ENCODE data around the gene CASP7. TPM values are rescaled to one million over a fixed set of nuclear protein-coding genes. Genes with fewer than 3 reads are reported as not detected.

Gene CASP7
- total RNA-seq (10 to 100 TPM in 3 of 4 donors, 1 to 10 TPM in 1; 8.2 to 12.4 (median 12.0) TPM), polyA plus RNA-seq (10 to 100 TPM in 1 of 3 donors, 1 to 10 TPM in 2; 4.5 to 24.7 (median 7.4) TPM)
- long read RNA-seq, donor 1, partial matches to known transcripts: 0 of 6 reads
- long read RNA-seq, donor 1, other reads (novel, unspliced or antisense): 1 of 6 reads
- long read RNA-seq, donor 2, transcript CASP7-203 (7 exons, 2,377 nt): major isoform, 8 of 13 reads
- long read RNA-seq, donor 2, partial matches to known transcripts: 0 of 13 reads
- long read RNA-seq, donor 2, other reads (novel, unspliced or antisense): 1 of 13 reads

DNA sequence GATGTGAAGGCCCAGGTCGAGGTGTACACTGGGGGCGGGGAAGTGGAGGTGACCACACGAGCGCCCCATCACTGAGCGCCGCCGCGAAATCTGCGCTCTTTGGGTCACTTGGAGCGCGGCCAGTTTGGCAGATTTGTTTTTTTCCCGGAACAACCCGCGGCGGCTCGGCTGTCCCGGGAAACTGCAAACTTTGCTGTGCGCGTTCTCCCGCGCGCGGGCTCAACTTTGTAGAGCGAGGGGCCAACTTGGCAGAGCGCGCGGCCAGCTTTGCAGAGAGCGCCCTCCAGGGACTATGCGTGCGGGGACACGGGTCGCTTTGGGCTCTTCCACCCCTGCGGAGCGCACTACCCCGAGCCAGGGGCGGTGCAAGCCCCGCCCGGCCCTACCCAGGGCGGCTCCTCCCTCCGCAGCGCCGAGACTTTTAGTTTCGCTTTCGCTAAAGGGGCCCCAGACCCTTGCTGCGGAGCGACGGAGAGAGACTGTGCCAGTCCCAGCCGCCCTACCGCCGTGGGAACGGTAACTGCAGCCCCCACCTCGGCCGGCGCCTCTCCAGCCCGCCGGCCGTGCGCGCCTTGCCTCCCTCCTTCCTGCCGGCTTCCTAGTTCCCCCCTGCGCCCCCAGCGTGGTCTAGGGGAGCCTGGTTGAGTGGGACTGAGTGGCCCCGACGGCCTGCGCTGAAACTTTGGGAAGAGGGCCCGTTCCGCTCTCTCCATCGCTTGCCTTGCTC is at the start of gene CASP7:
CASP7 (plus strand) TSS at position 450 of the 727 bp plus-strand sequence. CDS start 17,582 bp downstream, outside the sequence.
- peak; percentile 83 to 90 for DNase-seq

DNA sequence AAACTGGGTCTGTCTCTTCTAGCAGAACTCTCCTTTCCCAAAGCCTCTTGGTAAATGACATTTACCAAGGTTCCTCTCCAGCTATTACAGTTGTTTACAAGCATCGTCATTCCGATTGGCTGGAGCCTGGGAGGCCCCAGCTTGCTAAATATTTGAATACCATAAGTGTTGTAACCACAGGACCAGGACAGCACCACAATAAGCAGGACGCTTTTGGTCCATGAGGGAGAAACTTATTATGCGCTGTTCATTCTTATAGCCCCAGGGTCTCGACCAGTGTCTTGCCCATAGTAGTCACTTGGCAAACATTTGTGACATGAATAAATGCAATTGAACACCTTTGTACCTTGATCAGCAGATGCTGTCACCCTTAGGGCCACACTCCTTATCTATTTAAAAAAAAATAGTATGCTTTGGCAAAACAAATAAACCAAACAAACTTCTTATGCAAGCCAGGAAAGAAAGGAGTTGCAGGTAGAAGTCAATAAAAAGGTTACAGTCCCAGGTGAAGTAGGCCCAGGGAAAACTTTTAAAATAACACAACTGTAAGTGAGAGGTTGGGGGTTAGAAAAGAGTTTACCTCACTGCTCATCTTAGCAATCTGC is 48.7 kb upstream of the CASP7 start:
- peak overlapping the region; percentile 81 for H3K27ac ChIP-seq
- H3K36me3 ChIP-seq (ENCODE audit: insufficient read depth in 1 of 2, low read depth in 1 of 2): peaks cover 3 to 91% of the 10 kb centered on the region in 2 donors

More for the DNA sequence above, at the start of gene CASP7:
- peaks cover 9% of the 10 kb centered on the region for H3K4me1 ChIP-seq
- 0 to 1% (median 0%) methylated on average over 53 to 68 of the region's 68 CpGs for WGBS, 3 donors
- no peaks in the 10 kb centered on the region for H3K27me3 ChIP-seq (ENCODE audit: insufficient read depth in 3 of 3, low read length in 2 of 3)
- ATAC-seq: peak; percentile 94 to 96 (median 94)
- no peaks in the 10 kb centered on the region for H3K36me3 ChIP-seq (ENCODE audit: insufficient read depth in 1 of 2, low read depth in 1 of 2)
- H3K9me3 ChIP-seq: no peaks in the 10 kb centered on the region
- TF ChIP-seq, protein P1, sequence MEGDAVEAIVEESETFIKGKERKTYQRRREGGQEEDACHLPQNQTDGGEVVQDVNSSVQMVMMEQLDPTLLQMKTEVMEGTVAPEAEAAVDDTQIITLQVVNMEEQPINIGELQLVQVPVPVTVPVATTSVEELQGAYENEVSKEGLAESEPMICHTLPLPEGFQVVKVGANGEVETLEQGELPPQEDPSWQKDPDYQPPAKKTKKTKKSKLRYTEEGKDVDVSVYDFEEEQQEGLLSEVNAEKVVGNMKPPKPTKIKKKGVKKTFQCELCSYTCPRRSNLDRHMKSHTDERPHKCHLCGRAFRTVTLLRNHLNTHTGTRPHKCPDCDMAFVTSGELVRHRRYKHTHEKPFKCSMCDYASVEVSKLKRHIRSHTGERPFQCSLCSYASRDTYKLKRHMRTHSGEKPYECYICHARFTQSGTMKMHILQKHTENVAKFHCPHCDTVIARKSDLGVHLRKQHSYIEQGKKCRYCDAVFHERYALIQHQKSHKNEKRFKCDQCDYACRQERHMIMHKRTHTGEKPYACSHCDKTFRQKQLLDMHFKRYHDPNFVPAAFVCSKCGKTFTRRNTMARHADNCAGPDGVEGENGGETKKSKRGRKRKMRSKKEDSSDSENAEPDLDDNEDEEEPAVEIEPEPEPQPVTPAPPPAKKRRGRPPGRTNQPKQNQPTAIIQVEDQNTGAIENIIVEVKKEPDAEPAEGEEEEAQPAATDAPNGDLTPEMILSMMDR (IDR thresholded peaks at IDR 0.05): no peak
- intact Hi-C loops (cut with DNase I): no loop called here
- peak within 1 kb of the TSS; percentile 88 for H3K4me3 ChIP-seq
- H3K27ac ChIP-seq: peak within 1 kb of the TSS; percentile 95

DNA sequence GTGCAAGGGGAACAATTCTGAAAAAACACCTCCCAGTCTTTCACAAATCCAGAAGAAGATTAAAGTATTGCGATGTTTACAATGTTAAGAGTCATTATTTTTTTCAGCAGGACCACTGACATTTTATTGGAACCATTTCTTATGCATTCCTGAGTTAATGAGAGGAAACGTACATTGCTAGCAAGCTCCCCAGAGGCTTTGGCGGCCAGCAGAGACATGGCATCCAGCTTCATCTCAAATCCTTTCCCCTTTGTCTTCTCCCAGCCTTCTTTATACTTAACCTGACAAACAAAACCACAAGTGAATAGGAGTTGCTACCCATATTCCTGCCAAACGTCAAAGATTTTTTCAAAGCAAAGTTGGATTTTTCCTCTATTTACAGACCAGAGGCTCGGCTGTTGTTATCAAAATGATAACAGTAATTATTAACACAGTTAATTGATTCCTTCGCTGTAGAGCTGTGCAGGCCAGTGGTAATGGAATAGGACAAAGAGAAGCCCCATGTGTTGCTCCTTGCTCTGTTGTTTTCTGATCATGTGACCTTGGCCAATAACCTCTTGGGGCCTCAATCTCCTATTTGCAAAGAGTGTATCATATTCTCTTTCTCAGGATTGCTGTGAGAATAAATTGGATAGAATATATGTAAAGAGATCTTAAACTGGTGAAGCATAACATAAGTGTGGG is 47.9 kb upstream of the CASP7 start:
- no peak for ATAC-seq
- WGBS, 3 donors: 56 to 66% (median 66%) methylated on average over 6 of the region's 6 CpGs
- H3K36me3 ChIP-seq (ENCODE audit: insufficient read depth in 1 of 2, low read depth in 1 of 2): peaks cover 3 to 91% of the 10 kb centered on the region in 2 donors

More for the DNA sequence above, 48.7 kb upstream of the CASP7 start:
- Histone ChIP-seq H3K4me3 (no peak overlapping the region), H3K9me3 (no peaks in the 10 kb centered on the region), H3K4me1 (peaks cover 63% of the 10 kb centered on the region), H3K27me3 (ENCODE audit: insufficient read depth in 3 of 3, low read length in 2 of 3) (no peaks in the 10 kb centered on the region)
- DNase-seq (no peak), ATAC-seq (no peak)
- TF ChIP-seq, protein P1 (IDR thresholded peaks at IDR 0.05): no peak
- intact Hi-C loops (cut with DNase I): no loop called here
- WGBS, 3 donors: 75 to 88% (median 84%) methylated on average over 5 of the region's 5 CpGs

DNA sequence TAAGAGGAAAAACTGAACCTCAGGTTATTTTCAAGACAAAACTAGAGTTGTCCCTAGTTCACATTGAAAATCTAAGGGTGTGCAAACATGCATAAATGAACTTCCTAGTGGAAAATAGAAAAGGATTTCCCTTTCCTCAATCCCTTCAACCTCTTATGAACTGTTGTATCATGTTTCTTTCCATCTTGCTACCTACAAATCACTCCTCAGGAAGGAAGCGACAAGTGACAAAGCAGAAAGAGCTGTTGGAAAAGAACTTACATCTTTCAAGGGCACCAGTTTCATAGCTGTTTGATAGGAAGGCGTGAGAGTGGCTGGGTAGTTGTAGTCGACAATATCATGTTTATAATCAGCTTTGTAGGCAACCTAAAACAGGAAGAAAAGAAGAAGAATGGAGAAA is 39.7 kb upstream of the CASP7 start:
- TF ChIP-seq, protein P1 (IDR thresholded peaks at IDR 0.05): no peak
- H3K27ac ChIP-seq: peak overlapping the region; percentile 90

More for the DNA sequence above, 47.9 kb upstream of the CASP7 start:
- H3K4me1 ChIP-seq: peaks cover 61% of the 10 kb centered on the region
- no peaks in the 10 kb centered on the region for H3K27me3 ChIP-seq (ENCODE audit: insufficient read depth in 3 of 3, low read length in 2 of 3)
- H3K27ac ChIP-seq: peak overlapping the region; percentile 81
- no peak overlapping the region for H3K4me3 ChIP-seq
- TF ChIP-seq, protein P1 (IDR thresholded peaks at IDR 0.05): no peak
- no peak for DNase-seq
- no peaks in the 10 kb centered on the region for H3K9me3 ChIP-seq
- intact Hi-C loops (cut with DNase I): no loop called here

More for the DNA sequence above, 39.7 kb upstream of the CASP7 start:
- peak; percentile 28 to 60 (median 38) for ATAC-seq
- Histone ChIP-seq H3K36me3 (ENCODE audit: insufficient read depth in 1 of 2, low read depth in 1 of 2) (peaks cover 0 to 97% of the 10 kb centered on the region in 2 donors), H3K27me3 (ENCODE audit: insufficient read depth in 3 of 3, low read length in 2 of 3) (no peaks in the 10 kb centered on the region), H3K9me3 (no peaks in the 10 kb centered on the region), H3K4me3 (no peak overlapping the region), H3K4me1 (peaks cover 39% of the 10 kb centered on the region)
- intact Hi-C loops (cut with DNase I): no loop called here
- no peak for DNase-seq
- WGBS, 3 donors: 31 to 39% (median 37%) methylated on average over 3 of the region's 3 CpGs
